ENCODE data around the gene SPTY2D1.
"Not testable (repeated sequence)": the region's sequence is repeated elsewhere in the genome, so short reads cannot be mapped to it uniquely, and the experiment has no call there.

Gene SPTY2D1

GRCh38 chr11:18634140-18635032 is at the start of gene SPTY2D1:
SPTY2D1 (minus strand) TSS chr11:18634342; CDS start chr11:18634257, 85 bp downstream.
- FAIRE-seq, result peak; percentile 92

- FAIRE-seq, result no peak
These were observed 48.3 kb upstream of the SPTY2D1 start for GRCh38 chr11:18682466-18682865.

- not testable (repeated sequence) for FAIRE-seq
These were observed 47.8 kb upstream of the SPTY2D1 start for GRCh38 chr11:18681949-18682348.

- no peak for FAIRE-seq
These were observed 43.4 kb upstream of the SPTY2D1 start for GRCh38 chr11:18677560-18677959.

- FAIRE-seq, result no peak
These were observed 42.7 kb upstream of the SPTY2D1 start for GRCh38 chr11:18676803-18677202.

GRCh38 chr11:18672209-18672608 is 38.1 kb upstream of the SPTY2D1 start:
- not testable (repeated sequence) for FAIRE-seq

GRCh38 chr11:18671246-18671645 is 37.1 kb upstream of the SPTY2D1 start:
- FAIRE-seq, result no peak

- no peak for FAIRE-seq
These were observed 35.6 kb upstream of the SPTY2D1 start for GRCh38 chr11:18669711-18670110.

- no peak for FAIRE-seq
These were observed 35.1 kb upstream of the SPTY2D1 start for GRCh38 chr11:18669219-18669596.

GRCh38 chr11:18668131-18668530 is 34.0 kb upstream of the SPTY2D1 start:
- FAIRE-seq, result no peak

GRCh38 chr11:18665353-18665872 is 31.3 kb upstream of the SPTY2D1 start:
- FAIRE-seq, result not testable (repeated sequence)

- no peak for FAIRE-seq
These were observed 23.5 kb upstream of the SPTY2D1 start for GRCh38 chr11:18657673-18658072.

GRCh38 chr11:18650859-18651557 is 16.9 kb upstream of the SPTY2D1 start:
- no peak for FAIRE-seq

GRCh38 chr11:18650353-18650752 is 16.2 kb upstream of the SPTY2D1 start:
- FAIRE-seq, result no peak

- FAIRE-seq, result not testable (repeated sequence)
These were observed 8.9 kb upstream of the SPTY2D1 start for GRCh38 chr11:18643034-18643433.

GRCh38 chr11:18641677-18642076 is 7.5 kb upstream of the SPTY2D1 start:
- no peak for FAIRE-seq

- FAIRE-seq, result no peak
These were observed 644 bp downstream of the SPTY2D1 start for GRCh38 chr11:18633256-18634139.

GRCh38 chr11:18632841-18633240 is 1.3 kb downstream of the SPTY2D1 start:
- FAIRE-seq, result no peak

- no peak for FAIRE-seq
These were observed 10.0 kb downstream of the SPTY2D1 start for GRCh38 chr11:18624161-18624560.

- no peak for FAIRE-seq
These were observed 10.4 kb downstream of the SPTY2D1 start for GRCh38 chr11:18623707-18624106.

GRCh38 chr11:18618342-18619025 is 15.7 kb downstream of the SPTY2D1 start:
- no peak for FAIRE-seq

All from endometrium (tissue), 2 donors.